H1 (cell line): ENCODE data around the gene RPS25. TPM values are rescaled to one million over a fixed set of nuclear protein-coding genes. Genes with fewer than 3 reads are reported as not detected.

Experiments
- NRF1 ChIP-seq: IDR thresholded peaks from 2 replicates; pipeline ENCODE4 v1.6.1; 2011; ENCODE audit warnings: mild to moderate bottlenecking, low read depth, low read length, improper control_type of control experiment
- TAF7 ChIP-seq: optimal IDR thresholded peaks from 2 replicates; pipeline ENCODE3; 2011; ENCODE audit warnings: low read depth, mild to moderate bottlenecking, inconsistent platforms, low read length, moderate library complexity, borderline replicate concordance
- polyA plus RNA-seq, 7 experiments: library from polyadenylated mRNA; depleted of rRNA in 3 of 7; stranded (reverse) in 5 of 7; unstranded in 2 of 7; fragments of >200 nt in 5 of 7; fragments of 200-250 nt in 2 of 7; gene quantifications; 1 replicate in 5 of 7; 2 replicates in 1 of 7; 4 replicates in 1 of 7; pipeline versions ENCODE4 v1.2.1 to v1.2.3, GENCODE V29; 2011 to 2013; ENCODE audit warnings: missing spikeins in 2 of 7, mixed read lengths in 2 of 7
- total RNA-seq: library from RNA; stranded (reverse); fragmentation: NEBNext Ultra II Directional; extraction: Animal tissue kit (Norgen Biotek cat#: 25700); gene quantifications from 2 replicates; pipeline ENCODE4 v1.2.1, GENCODE V29; 2021
- TF ChIP-seq, protein P1 (sequence below): IDR thresholded peaks from 2 replicates; pipeline ENCODE4 v1.6.1; 2012; ENCODE audit warnings: inconsistent platforms
- TF ChIP-seq, protein P2 (sequence below): IDR thresholded peaks from 2 replicates; pipeline ENCODE4 v1.6.1; 2012; ENCODE audit warnings: low read length, inconsistent platforms

Gene RPS25
- total and polyA plus RNA-seq, 2 of the 8 experiments (the other 6 are each of a cell fraction or from before 2014, with no cell fraction given): 1,525 to 1,643 TPM

DNA sequence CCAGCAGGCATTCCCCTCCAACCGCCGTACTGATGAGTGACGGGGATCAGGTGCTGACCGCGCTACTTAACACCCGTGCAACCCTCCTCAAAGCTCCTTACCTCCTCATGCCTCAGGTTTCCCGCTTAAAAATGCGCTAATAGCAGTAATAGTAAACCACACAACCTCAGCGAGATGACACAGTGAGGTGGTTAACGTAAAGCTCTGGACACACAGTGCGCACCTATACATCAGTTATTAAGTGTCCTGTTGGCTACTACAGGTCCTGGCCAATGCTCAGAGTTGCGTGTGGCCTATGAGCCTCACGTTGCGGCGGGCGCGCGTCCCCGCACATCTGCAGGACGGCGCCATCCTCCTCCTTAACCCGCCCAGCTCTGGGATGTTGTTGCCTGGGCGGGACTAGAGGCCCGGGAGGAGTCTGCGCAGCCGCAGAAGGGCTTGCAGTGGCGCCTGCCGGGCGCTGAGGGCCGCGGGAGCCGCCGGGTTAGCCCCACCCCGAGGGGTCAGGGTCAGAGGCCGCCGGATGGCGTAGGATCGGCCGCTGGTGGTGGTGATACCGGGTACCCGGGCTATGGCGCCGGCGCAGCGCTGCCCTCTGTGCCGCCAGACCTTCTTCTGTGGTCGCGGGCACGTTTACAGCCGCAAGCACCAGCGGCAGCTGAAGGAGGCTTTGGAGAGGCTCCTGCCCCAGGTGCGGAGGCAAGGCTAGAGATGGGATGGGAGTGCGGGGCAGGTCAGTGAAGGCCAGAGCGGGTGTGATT is 20.3 kb downstream of the RPS25 start, which contains the start of gene CENATAC (continued):
- peak; percentile 30; the same call in 1 of the 2 replicates for TF ChIP-seq NRF1
- TF ChIP-seq, protein P1, sequence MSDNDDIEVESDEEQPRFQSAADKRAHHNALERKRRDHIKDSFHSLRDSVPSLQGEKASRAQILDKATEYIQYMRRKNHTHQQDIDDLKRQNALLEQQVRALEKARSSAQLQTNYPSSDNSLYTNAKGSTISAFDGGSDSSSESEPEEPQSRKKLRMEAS: peak; percentile 97
- TF ChIP-seq, protein P2, sequence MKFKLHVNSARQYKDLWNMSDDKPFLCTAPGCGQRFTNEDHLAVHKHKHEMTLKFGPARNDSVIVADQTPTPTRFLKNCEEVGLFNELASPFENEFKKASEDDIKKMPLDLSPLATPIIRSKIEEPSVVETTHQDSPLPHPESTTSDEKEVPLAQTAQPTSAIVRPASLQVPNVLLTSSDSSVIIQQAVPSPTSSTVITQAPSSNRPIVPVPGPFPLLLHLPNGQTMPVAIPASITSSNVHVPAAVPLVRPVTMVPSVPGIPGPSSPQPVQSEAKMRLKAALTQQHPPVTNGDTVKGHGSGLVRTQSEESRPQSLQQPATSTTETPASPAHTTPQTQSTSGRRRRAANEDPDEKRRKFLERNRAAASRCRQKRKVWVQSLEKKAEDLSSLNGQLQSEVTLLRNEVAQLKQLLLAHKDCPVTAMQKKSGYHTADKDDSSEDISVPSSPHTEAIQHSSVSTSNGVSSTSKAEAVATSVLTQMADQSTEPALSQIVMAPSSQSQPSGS: peak; percentile 42; the same call in 1 of the 2 replicates
- TF ChIP-seq TAF7: no peak
